IMR-90 (cell line): ENCODE results near the gene APOA4. TPM values are rescaled to one million over a fixed set of nuclear protein-coding genes. Genes with fewer than 3 reads are reported as not detected.

Experiments used
- ATAC-seq: fragments of 200-7000 bp; cut with Tn5 transposase; 2 replicates; pipeline ENCODE4 v1.9.1; 2020; ENCODE audit warnings: low read depth, mild to moderate bottlenecking, moderate library complexity
- BruUV-seq: library from RNA; stranded (reverse); fragments of 400-500 nt; replicated peaks from 2 replicates; lab custom pipeline; 2021; lab: Mats Ljungman, UMichigan
- CTCF ChIA-PET: fragments of 300-600 bp; formaldehyde crosslinking; extraction: SDS; loops from one replicate; lab custom pipeline; 2021; ENCODE audit warnings: antibody characterized with exemption; lab: Yijun Ruan, JAX
- POLR2A ChIA-PET: fragments of 300-600 bp; sonication (Branson Sonifier 250); formaldehyde crosslinking; loops from one replicate; lab custom pipeline; 2022; ENCODE audit warnings: antibody characterized with exemption; ENCODE audit not compliant: unreplicated experiment; lab: Charles Lee
- DNase-seq: peaks from one replicate; pipeline ENCODE4 v3.0.0; 2013
- H2AFZ ChIP-seq: replicated peaks from 2 replicates; pipeline ENCODE3; 2013; ENCODE audit warnings: low read length, mild to moderate bottlenecking; ENCODE audit not compliant: poor library complexity
- H2AK5ac ChIP-seq: 2 replicates; pipeline ENCODE4 v1.6.1; 2013; ENCODE audit warnings: low read depth, low read length, inconsistent platforms
- H2AK9ac ChIP-seq: replicated peaks from 2 replicates; pipeline ENCODE3; 2013; ENCODE audit warnings: mild to moderate bottlenecking, low read depth, low read length, moderate library complexity; ENCODE audit not compliant: poor library complexity
- H2BK120ac ChIP-seq: 2 replicates; pipeline ENCODE4 v1.6.1; 2013; ENCODE audit warnings: low read depth, low read length, inconsistent platforms
- H2BK15ac ChIP-seq: 3 replicates; pipeline ENCODE4 v1.6.1; 2013; ENCODE audit warnings: low read depth, low read length, inconsistent platforms
- H2BK20ac ChIP-seq: 2 replicates; pipeline ENCODE4 v1.6.1; 2013; ENCODE audit warnings: low read depth, mild to moderate bottlenecking, inconsistent platforms, low read length, moderate library complexity
- H2BK5ac ChIP-seq: 2 replicates; pipeline ENCODE4 v1.6.1; 2013; ENCODE audit warnings: mild to moderate bottlenecking, low read depth, low read length, inconsistent platforms; ENCODE audit not compliant: poor library complexity, severe bottlenecking
- H3K14ac ChIP-seq: replicated peaks from 2 replicates; pipeline ENCODE4 v1.6.1; 2013; ENCODE audit warnings: low read depth, low read length, inconsistent platforms
- H3K18ac ChIP-seq: 2 replicates; pipeline ENCODE4 v1.6.1; 2013; ENCODE audit warnings: low read depth, low read length, control low read depth
- H3K23ac ChIP-seq: 2 replicates; pipeline ENCODE4 v1.6.1; 2013; ENCODE audit warnings: low read depth, low read length, inconsistent platforms
- H3K27ac ChIP-seq: 2 replicates; pipeline ENCODE4 v1.5.1; 2013; ENCODE audit warnings: mild to moderate bottlenecking, control low read depth, low read length; ENCODE audit not compliant: insufficient read depth
- H3K27me3 ChIP-seq: 2 replicates; pipeline ENCODE4 v1.6.1; 2013; ENCODE audit warnings: low read length; ENCODE audit not compliant: control insufficient read depth, insufficient read depth
- H3K36me3 ChIP-seq: 2 replicates; pipeline ENCODE4 v1.6.1; 2013; ENCODE audit warnings: low read length, mixed read lengths; ENCODE audit not compliant: control insufficient read depth, insufficient read depth
- H3K4ac ChIP-seq: 2 replicates; pipeline ENCODE4 v1.6.1; 2013; ENCODE audit warnings: low read depth, low read length, inconsistent platforms
- H3K4me1 ChIP-seq: 2 replicates; pipeline ENCODE4 v1.6.1; 2013; ENCODE audit warnings: low read length, mixed read lengths; ENCODE audit not compliant: control insufficient read depth, insufficient read depth
- H3K4me2 ChIP-seq: 2 replicates; pipeline ENCODE4 v1.6.1; 2013; ENCODE audit warnings: low read depth, mild to moderate bottlenecking, control low read depth, low read length, moderate library complexity
- H3K4me3 ChIP-seq: 2 replicates; pipeline ENCODE4 v1.5.1; 2013; ENCODE audit warnings: low read depth, mild to moderate bottlenecking, control low read depth, low read length, moderate library complexity; ENCODE audit not compliant: insufficient read depth
- H3K56ac ChIP-seq: 2 replicates; pipeline ENCODE4 v1.6.1; 2013; ENCODE audit warnings: low read length, inconsistent platforms; ENCODE audit not compliant: insufficient read depth; ENCODE audit errors: extremely low read depth
- H3K79me1 ChIP-seq, 2 experiments: 2 replicates each; pipeline ENCODE4 v1.6.1; 2013; ENCODE audit warnings: low read length in 2 of 2, inconsistent platforms in 1 of 2, low read depth in 1 of 2
- H3K9ac ChIP-seq: 2 replicates; pipeline ENCODE4 v1.6.1; 2013; ENCODE audit warnings: low read depth, low read length, control low read depth
- H3K9me1 ChIP-seq: 2 replicates; pipeline ENCODE4 v1.6.1; 2013; ENCODE audit warnings: low read length, inconsistent platforms; ENCODE audit not compliant: insufficient read depth
- H3K9me3 ChIP-seq: 2 replicates; pipeline ENCODE4 v1.6.1; 2013; ENCODE audit warnings: low read length; ENCODE audit not compliant: control insufficient read depth, insufficient read depth
- H4K20me1 ChIP-seq: 2 replicates; pipeline ENCODE4 v1.6.1; 2013; ENCODE audit warnings: low read length, inconsistent platforms; ENCODE audit not compliant: insufficient read depth
- H4K5ac ChIP-seq: 2 replicates; pipeline ENCODE4 v1.6.1; 2013; ENCODE audit warnings: mild to moderate bottlenecking, low read depth, low read length, control low read depth
- H4K8ac ChIP-seq, 2 experiments: 2 replicates each; pipeline ENCODE4 v1.6.1; 2013; ENCODE audit warnings: low read depth in 2 of 2, low read length in 2 of 2, control low read depth in 1 of 2, inconsistent platforms in 1 of 2
- H4K91ac ChIP-seq: 2 replicates; pipeline ENCODE4 v1.6.1; 2013; ENCODE audit warnings: low read depth, low read length, inconsistent platforms; ENCODE audit not compliant: insufficient read depth
- BHLHE40 ChIP-seq: fragments of 150-350 bp; IDR thresholded peaks from 2 replicates; pipeline ENCODE4 v1.6.1; 2016; ENCODE audit warnings: mild to moderate bottlenecking, low read depth, low read length
- CEBPB ChIP-seq: IDR thresholded peaks from 2 replicates; pipeline ENCODE4 v1.6.1; 2012; ENCODE audit warnings: low read depth, low read length, improper control_type of control experiment
- CHD1 ChIP-seq: IDR thresholded peaks from 2 replicates; pipeline ENCODE4 v1.6.1; 2012; ENCODE audit warnings: low read depth, low read length, improper control_type of control experiment
- FOS ChIP-seq: fragments of 150-350 bp; IDR thresholded peaks from 2 replicates; pipeline ENCODE4 v1.6.1; 2016; ENCODE audit warnings: low read depth, low read length
- MAFK ChIP-seq: IDR thresholded peaks from 2 replicates; pipeline ENCODE4 v1.6.1; 2012; ENCODE audit warnings: low read depth, low read length, improper control_type of control experiment
- MAZ ChIP-seq: IDR thresholded peaks from 2 replicates; pipeline ENCODE4 v1.6.1; 2012; ENCODE audit warnings: low read depth, mild to moderate bottlenecking, low read length, improper control_type of control experiment, moderate library complexity, borderline replicate concordance
- MXI1 ChIP-seq: IDR thresholded peaks from 2 replicates; pipeline ENCODE4 v1.6.1; 2012; ENCODE audit warnings: low read depth, mild to moderate bottlenecking, low read length, moderate library complexity, borderline replicate concordance
- NFE2L2 ChIP-seq: fragments of 150-350 bp; IDR thresholded peaks from 2 replicates; pipeline ENCODE4 v1.6.1; 2016; ENCODE audit warnings: low read depth, mild to moderate bottlenecking, low read length
- POLR2A ChIP-seq: IDR thresholded peaks from 2 replicates; pipeline ENCODE4 v1.6.1; 2012; ENCODE audit warnings: mild to moderate bottlenecking, low read depth, low read length
- RAD21 ChIP-seq: IDR thresholded peaks from 2 replicates; pipeline ENCODE4 v1.6.1; 2012; ENCODE audit warnings: low read length, improper control_type of control experiment
- RCOR1 ChIP-seq: IDR thresholded peaks from 2 replicates; pipeline ENCODE4 v1.6.1; 2012; ENCODE audit warnings: mild to moderate bottlenecking, low read length, improper control_type of control experiment; ENCODE audit not compliant: insufficient replicate concordance
- RFX5 ChIP-seq: IDR thresholded peaks from 2 replicates; pipeline ENCODE4 v1.8.0; 2012; ENCODE audit warnings: low read depth, mild to moderate bottlenecking, low read length, moderate library complexity
- SMC3 ChIP-seq: fragments of 150-350 bp; IDR thresholded peaks from 2 replicates; pipeline ENCODE4 v1.6.1; 2016; ENCODE audit warnings: low read depth, mild to moderate bottlenecking, antibody characterized with exemption, low read length, moderate library complexity
- WGBS, 2 experiments: methylation state at CpG; one replicate each; pipeline versions ENCODE4 v1.1.5 to v1.1.7; 2013; ENCODE audit warnings: missing lambda C conversion rate in 2 of 2; ENCODE audit not compliant: insufficient read length in 1 of 2; ENCODE audit errors: extremely low coverage in 2 of 2; 5-methylcytosine and 5-hydroxymethylcytosine counted together
- dilution Hi-C: fragments of 300-500 bp; cut with HindIII; formaldehyde crosslinking; loops from one replicate; pipeline ENCODE4 v1.14.3; 2018; ENCODE audit warnings: low sequenced_read_pairs; ENCODE audit not compliant: unreplicated experiment
- in situ Hi-C: fragments of 300-500 bp; cut with MboI; formaldehyde crosslinking; loops from 3 replicates; pipeline ENCODE4 v1.14.3; 2019; ENCODE audit warnings: low sequenced_read_pairs, inconsistent platforms, mixed read lengths
- intact Hi-C: fragments of 100-400 bp; cut with micrococcal nuclease; formaldehyde crosslinking; loops from 2 replicates; pipeline ENCODE4 v1.10.0; 2022
- polyA plus RNA-seq, 3 experiments: library from polyadenylated mRNA; depleted of rRNA; stranded (reverse); fragments of >200 nt; gene quantifications; 2 replicates each; pipeline ENCODE4 v1.2.3, GENCODE V29; 2012; ENCODE audit warnings: low replicate concordance in 1 of 3
- total RNA-seq: library from RNA; depleted of rRNA; stranded (reverse); fragments of >200 nt; gene quantifications from 2 replicates; pipeline ENCODE4 v1.2.3, GENCODE V29; 2012
- TF ChIP-seq, protein P1 (sequence below): fragments of 150-350 bp; IDR thresholded peaks from 2 replicates; pipeline ENCODE4 v1.6.1; 2016; ENCODE audit warnings: low read depth, mild to moderate bottlenecking, low read length, moderate library complexity, borderline replicate concordance
- TF ChIP-seq, protein P2 (sequence below): conservative IDR thresholded peaks from 2 replicates; pipeline ENCODE4 v1.5.1; 2012; ENCODE audit warnings: mild to moderate bottlenecking, low read depth, low read length, improper control_type of control experiment
- TF ChIP-seq, protein P3 (sequence below): fragments of 150-350 bp; IDR thresholded peaks from 2 replicates; pipeline ENCODE4 v1.6.1; 2017; ENCODE audit warnings: mild to moderate bottlenecking, antibody characterized with exemption, low read length, low read depth

The APOA4 gene
- total and polyA plus RNA-seq, 2 of the 4 experiments (the other 2 are of a cell fraction) = not detected

DNA sequence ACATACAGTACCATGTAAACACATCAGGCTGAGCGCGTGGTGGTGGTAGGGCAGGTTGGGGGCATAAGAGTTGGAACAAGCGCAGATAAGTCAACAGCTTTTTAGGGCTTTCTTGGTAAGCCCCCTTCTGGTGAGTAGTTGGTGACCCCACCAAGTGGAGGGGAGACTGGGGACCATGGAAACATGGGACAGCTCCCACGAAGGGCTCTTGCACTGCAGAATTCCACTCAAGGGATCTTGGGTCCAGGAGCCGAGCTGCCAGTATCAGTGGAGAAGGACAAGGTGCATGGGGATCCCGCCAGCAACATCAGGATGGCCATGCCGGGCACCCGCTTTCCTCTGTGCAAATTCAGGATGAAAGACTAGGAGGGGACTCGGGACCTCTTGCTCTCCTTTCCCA lies 20.6 kb upstream of the APOA4 start:
- no peak overlapping the region for H3K18ac ChIP-seq
- H3K4me2 ChIP-seq = no peak overlapping the region
- H2BK15ac ChIP-seq = no peak overlapping the region
- no peak overlapping the region for H3K27ac ChIP-seq
- H3K36me3 ChIP-seq = peaks cover 36% of the 10 kb centered on the region
- H3K27me3 ChIP-seq = no peaks in the 10 kb centered on the region
- no peak overlapping the region for H3K4ac ChIP-seq
- H3K4me3 ChIP-seq = no peak overlapping the region
- no peaks in the 10 kb centered on the region for H3K4me1 ChIP-seq
- H3K9me1 ChIP-seq = peaks cover 4% of the 10 kb centered on the region; the same call in 1 of the 2 replicates
- H3K9me3 ChIP-seq = no peaks in the 10 kb centered on the region
- ATAC-seq (no peak), DNase-seq (no peak)
- H4K91ac ChIP-seq = no peak overlapping the region
- H4K8ac ChIP-seq = no peak overlapping the region
- no peak overlapping the region for H4K5ac ChIP-seq
- H3K14ac ChIP-seq = no peak overlapping the region
- no peak overlapping the region for H3K9ac ChIP-seq
- in situ Hi-C loops = no loop called here
- H3K79me1 ChIP-seq = no peaks in the 10 kb centered on the region
- 100% methylated on average over 4 of the region's 9 CpGs; no CpG with 5 or more reads in 1 of the 2 experiments for WGBS, 2 experiments
- no peak overlapping the region for H2AK5ac ChIP-seq
- H2BK5ac ChIP-seq = no peak overlapping the region
- POLR2A ChIA-PET = no interaction called here
- dilution Hi-C loops = no loop called here
- no peak overlapping the region for H2AK9ac ChIP-seq
- BruUV-seq = TSS peak; percentile 87
- H2BK20ac ChIP-seq = no peak overlapping the region
- no peak overlapping the region for H2AFZ ChIP-seq
- no peak overlapping the region for H3K56ac ChIP-seq
- H2BK120ac ChIP-seq = no peak overlapping the region
- no peaks in the 10 kb centered on the region for H4K20me1 ChIP-seq
- CTCF ChIA-PET = interaction anchor here (0.6 kb wide), 1 partner anchor 18 kb away, joined by 3 read pairs; no protein-coding TSS in a partner anchor
- no peak overlapping the region for H3K23ac ChIP-seq
- TF ChIP-seq MAFK (no peak), CHD1 (no peak), RAD21 (no peak), MAZ (no peak), MXI1 (no peak), CEBPB (no peak), SMC3 (no peak), RCOR1 (no peak), RFX5 (no peak), BHLHE40 (no peak), NFE2L2 (no peak), POLR2A (no peak), FOS (no peak)
- TF ChIP-seq, protein P1, sequence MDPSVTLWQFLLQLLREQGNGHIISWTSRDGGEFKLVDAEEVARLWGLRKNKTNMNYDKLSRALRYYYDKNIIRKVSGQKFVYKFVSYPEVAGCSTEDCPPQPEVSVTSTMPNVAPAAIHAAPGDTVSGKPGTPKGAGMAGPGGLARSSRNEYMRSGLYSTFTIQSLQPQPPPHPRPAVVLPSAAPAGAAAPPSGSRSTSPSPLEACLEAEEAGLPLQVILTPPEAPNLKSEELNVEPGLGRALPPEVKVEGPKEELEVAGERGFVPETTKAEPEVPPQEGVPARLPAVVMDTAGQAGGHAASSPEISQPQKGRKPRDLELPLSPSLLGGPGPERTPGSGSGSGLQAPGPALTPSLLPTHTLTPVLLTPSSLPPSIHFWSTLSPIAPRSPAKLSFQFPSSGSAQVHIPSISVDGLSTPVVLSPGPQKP = no peak
- TF ChIP-seq, protein P2, sequence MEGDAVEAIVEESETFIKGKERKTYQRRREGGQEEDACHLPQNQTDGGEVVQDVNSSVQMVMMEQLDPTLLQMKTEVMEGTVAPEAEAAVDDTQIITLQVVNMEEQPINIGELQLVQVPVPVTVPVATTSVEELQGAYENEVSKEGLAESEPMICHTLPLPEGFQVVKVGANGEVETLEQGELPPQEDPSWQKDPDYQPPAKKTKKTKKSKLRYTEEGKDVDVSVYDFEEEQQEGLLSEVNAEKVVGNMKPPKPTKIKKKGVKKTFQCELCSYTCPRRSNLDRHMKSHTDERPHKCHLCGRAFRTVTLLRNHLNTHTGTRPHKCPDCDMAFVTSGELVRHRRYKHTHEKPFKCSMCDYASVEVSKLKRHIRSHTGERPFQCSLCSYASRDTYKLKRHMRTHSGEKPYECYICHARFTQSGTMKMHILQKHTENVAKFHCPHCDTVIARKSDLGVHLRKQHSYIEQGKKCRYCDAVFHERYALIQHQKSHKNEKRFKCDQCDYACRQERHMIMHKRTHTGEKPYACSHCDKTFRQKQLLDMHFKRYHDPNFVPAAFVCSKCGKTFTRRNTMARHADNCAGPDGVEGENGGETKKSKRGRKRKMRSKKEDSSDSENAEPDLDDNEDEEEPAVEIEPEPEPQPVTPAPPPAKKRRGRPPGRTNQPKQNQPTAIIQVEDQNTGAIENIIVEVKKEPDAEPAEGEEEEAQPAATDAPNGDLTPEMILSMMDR = no peak
- TF ChIP-seq, protein P3, sequence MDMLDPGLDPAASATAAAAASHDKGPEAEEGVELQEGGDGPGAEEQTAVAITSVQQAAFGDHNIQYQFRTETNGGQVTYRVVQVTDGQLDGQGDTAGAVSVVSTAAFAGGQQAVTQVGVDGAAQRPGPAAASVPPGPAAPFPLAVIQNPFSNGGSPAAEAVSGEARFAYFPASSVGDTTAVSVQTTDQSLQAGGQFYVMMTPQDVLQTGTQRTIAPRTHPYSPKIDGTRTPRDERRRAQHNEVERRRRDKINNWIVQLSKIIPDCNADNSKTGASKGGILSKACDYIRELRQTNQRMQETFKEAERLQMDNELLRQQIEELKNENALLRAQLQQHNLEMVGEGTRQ = no peak
- intact Hi-C loops = no loop called here
